Type B pancreatic cell (in vitro differentiated cells): ENCODE measurements around the gene CASZ1. TPM values are rescaled to one million over a fixed set of nuclear protein-coding genes. Genes with fewer than 3 reads are reported as not detected.

Experiments
- DNase-seq: peaks from one replicate; pipeline ENCODE4 v3.0.0; 2021; ENCODE audit warnings: mixed read lengths; ENCODE audit not compliant: unreplicated experiment; ENCODE audit errors: extremely low spot score
- H3K27ac Mint-ChIP-seq: 2 replicates; pipeline ENCODE4 v1.8.0; 2021; ENCODE audit warnings: mild to moderate bottlenecking, mixed read lengths
- H3K27me3 Mint-ChIP-seq: 2 replicates; pipeline ENCODE4 v1.8.0; 2021; ENCODE audit warnings: mixed read lengths
- H3K36me3 Mint-ChIP-seq: 2 replicates; pipeline ENCODE4 v1.8.0; 2021; ENCODE audit warnings: mixed read lengths
- H3K4me1 Mint-ChIP-seq: one replicate; pipeline ENCODE4 v1.8.0; 2021; ENCODE audit warnings: mixed read lengths; ENCODE audit not compliant: unreplicated experiment
- H3K4me3 Mint-ChIP-seq: 2 replicates; pipeline ENCODE4 v1.8.0; 2021; ENCODE audit warnings: mild to moderate bottlenecking, mixed read lengths
- H3K9me3 Mint-ChIP-seq: 2 replicates; pipeline ENCODE4 v1.8.0; 2021; ENCODE audit warnings: mixed read lengths
- total RNA-seq: library from RNA; stranded (reverse); gene quantifications from 2 replicates; pipeline ENCODE4 v1.2.1, GENCODE V29; 2021; ENCODE audit warnings: low replicate concordance
- TF ChIP-seq, protein P1 (sequence below): fragments of 200-600 bp; sonication (generic); conservative IDR thresholded peaks from 2 replicates; pipeline ENCODE4 v1.5.0; 2021; ENCODE audit warnings: antibody characterized with exemption, mild to moderate bottlenecking

The CASZ1 gene
- total RNA-seq, 1 donor from 2014 or later = 15.7 TPM

DNA sequence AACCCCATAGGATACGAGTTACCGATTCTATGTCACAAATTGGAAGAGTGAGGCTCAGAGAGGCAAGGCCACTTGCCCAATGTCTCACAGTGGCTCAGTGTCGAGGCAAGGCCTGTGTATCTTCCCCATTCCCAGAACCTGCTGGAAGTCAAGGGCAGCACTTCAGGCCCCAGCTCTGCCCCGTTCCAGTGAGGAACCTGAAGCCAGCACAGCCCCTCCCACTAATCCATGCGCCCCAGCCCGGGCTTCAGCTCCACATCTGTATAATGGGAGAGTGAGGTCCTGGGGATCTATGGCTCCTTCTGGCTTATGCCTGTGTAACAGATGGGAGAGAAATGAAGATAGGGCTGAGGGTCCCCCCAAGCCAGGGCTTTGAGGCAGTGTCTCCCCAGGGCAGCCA, 56.3 kb downstream of the CASZ1 start:
- TF ChIP-seq, protein P1, sequence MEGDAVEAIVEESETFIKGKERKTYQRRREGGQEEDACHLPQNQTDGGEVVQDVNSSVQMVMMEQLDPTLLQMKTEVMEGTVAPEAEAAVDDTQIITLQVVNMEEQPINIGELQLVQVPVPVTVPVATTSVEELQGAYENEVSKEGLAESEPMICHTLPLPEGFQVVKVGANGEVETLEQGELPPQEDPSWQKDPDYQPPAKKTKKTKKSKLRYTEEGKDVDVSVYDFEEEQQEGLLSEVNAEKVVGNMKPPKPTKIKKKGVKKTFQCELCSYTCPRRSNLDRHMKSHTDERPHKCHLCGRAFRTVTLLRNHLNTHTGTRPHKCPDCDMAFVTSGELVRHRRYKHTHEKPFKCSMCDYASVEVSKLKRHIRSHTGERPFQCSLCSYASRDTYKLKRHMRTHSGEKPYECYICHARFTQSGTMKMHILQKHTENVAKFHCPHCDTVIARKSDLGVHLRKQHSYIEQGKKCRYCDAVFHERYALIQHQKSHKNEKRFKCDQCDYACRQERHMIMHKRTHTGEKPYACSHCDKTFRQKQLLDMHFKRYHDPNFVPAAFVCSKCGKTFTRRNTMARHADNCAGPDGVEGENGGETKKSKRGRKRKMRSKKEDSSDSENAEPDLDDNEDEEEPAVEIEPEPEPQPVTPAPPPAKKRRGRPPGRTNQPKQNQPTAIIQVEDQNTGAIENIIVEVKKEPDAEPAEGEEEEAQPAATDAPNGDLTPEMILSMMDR = no peak
- H3K9me3 Mint-ChIP-seq = no peaks in the 10 kb centered on the region
- H3K36me3 Mint-ChIP-seq = no peaks in the 10 kb centered on the region
- H3K27me3 Mint-ChIP-seq = peaks cover 20% of the 10 kb centered on the region
- H3K27ac Mint-ChIP-seq = no peak overlapping the region
- no peak for DNase-seq
- no peak overlapping the region for H3K4me3 Mint-ChIP-seq
- H3K4me1 Mint-ChIP-seq = no peaks in the 10 kb centered on the region

DNA sequence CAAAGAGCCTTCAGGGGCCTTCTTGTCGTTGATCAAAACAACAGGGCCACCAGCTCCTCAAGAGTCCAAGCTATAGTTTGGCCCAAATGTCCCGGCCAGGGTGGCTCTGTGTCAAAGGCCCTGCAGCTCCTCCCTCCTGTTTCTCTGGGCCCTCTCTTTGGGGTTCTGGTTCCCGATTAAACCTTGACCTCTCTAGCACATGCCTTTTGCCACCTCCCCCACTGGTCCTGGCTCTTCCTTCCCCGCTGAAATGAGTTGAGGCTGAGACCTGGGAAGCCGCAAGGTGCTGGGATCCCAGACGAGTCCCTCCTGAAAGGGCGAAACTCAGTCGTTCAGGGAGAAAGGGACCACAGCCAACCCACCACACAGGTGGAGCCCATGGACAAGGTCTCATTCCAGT, 56.9 kb downstream of the CASZ1 start:
- Mint-ChIP-seq H3K36me3 (no peaks in the 10 kb centered on the region), H3K27ac (no peak overlapping the region), H3K27me3 (peaks cover 21% of the 10 kb centered on the region)

GRCh38 chr1:10738061-10739058, 58.1 kb downstream of the CASZ1 start:
- Mint-ChIP-seq H3K27ac (no peak overlapping the region), H3K4me1 (peaks cover 8% of the 10 kb centered on the region), H3K36me3 (no peaks in the 10 kb centered on the region), H3K27me3 (peaks cover 25% of the 10 kb centered on the region), H3K9me3 (no peaks in the 10 kb centered on the region), H3K4me3 (no peak overlapping the region)
- TF ChIP-seq, protein P1 = no peak
- no peak for DNase-seq

More for the DNA sequence above, 56.9 kb downstream of the CASZ1 start:
- TF ChIP-seq, protein P1 = no peak
- DNase-seq = no peak
- Mint-ChIP-seq H3K4me1 (peaks cover 5% of the 10 kb centered on the region), H3K9me3 (no peaks in the 10 kb centered on the region), H3K4me3 (no peak overlapping the region)

DNA sequence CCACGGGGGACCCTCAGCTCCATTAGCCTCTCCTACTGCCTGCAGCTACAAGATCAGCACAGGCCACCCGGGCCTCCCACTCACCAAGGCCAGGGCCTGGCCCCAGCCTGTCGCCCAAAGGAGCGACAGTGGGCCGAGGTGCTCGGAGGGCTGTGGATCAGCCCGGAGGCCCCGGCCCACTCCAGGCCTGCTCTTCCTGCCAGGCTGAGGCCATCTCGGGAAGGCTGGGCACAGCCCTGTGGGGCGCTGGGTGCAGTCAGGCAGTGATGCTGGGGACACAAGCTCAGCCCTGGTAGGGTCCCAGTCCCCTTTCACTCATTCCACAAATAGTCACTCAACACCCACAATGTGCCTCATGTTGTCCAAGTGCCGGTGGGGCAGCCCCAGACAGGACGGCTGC, 58.8 kb downstream of the CASZ1 start:
- Mint-ChIP-seq H3K4me1 (peaks cover 15% of the 10 kb centered on the region), H3K27ac (no peak overlapping the region), H3K4me3 (no peak overlapping the region)

DNA sequence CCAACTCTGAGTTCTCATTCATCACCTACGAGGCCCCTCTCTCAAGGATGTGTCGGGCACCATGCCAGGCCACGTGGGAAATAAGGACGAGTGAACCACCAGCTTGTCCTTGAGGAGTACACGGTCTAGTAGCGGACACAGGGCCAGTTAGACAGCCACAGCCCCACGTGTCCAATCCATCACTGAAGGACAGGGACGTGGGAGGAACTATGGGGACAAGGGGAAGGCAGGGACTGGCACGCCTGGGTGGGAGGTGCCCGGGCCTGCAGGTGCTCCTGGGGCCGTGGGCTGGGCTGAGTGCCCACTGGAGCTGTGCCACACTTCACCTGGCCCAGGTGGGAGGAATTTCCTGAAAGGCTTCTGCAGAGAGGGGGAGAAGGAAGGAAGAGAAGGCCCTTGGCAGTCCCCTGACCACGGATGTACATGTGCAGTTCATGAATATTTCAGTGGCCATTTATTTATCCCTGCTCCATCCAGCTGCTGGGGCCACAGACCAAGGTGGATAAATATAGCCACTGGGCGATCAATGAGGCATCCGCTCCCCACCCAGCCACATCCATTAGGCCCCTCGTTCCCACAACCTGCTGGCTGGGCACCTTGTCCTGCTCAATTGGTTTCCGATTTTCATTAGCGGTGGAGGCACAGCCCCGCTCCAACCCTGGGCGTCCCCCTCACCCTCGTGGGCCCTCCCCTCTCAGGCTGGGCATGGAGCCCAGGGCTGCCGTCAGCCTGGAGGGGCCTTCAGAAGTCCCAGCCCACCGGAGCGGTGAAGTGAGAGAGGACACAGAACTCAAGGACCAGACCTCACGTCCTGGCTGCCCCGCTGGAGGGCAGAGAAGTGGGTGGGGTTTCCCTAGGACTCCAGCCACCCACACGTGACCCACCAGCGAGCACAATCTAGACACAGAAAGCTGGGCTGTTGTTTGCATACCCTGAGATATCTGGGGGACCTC, 59.5 kb downstream of the CASZ1 start:
- Mint-ChIP-seq H3K4me3 (no peak overlapping the region), H3K27ac (no peak overlapping the region), H3K4me1 (peaks cover 16% of the 10 kb centered on the region)

More for the DNA sequence above, 58.8 kb downstream of the CASZ1 start:
- Mint-ChIP-seq H3K36me3 (no peaks in the 10 kb centered on the region), H3K9me3 (no peaks in the 10 kb centered on the region), H3K27me3 (peaks cover 30% of the 10 kb centered on the region)
- no peak for DNase-seq
- TF ChIP-seq, protein P1 = no peak

More for the DNA sequence above, 59.5 kb downstream of the CASZ1 start:
- Mint-ChIP-seq H3K27me3 (peaks cover 24% of the 10 kb centered on the region), H3K9me3 (no peaks in the 10 kb centered on the region), H3K36me3 (no peaks in the 10 kb centered on the region)
- no peak for DNase-seq
- TF ChIP-seq, protein P1 = no peak
